DMS79 treated with DMSO at 0.1 percent for 48 hours (cell line): ENCODE measurements around the gene CIPC.

Source experiments
- DNase-seq: peaks from one replicate; lab custom pipeline; 2025; lab: John Stamatoyannopoulos, UW

CIPC gene

DNA sequence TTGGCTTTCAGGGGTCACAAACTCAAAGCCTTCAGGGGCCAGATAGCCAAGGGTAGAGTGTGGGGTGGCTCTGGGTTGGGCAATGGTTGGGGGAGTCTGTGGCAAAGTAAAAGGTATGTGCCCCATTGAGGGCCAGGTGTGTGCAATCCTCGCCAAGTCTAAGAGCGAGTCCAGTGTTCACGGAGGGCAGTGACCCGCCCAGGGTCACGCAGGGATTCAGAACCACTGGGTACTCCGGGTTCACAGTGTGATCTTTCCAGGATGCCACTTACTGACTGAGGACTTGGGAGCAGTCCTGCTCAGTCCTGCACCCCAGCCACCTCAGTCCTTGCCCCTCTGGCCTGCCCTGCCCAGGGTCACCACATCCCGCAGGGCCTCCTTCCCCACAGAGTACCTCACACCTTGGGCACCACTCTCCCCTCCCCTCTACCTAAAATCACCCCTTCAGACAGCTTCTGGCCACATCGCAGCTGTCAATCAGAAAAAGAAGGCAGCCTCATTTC lies 27.8 kb downstream of the CIPC start:
- no peak for DNase-seq

DNA sequence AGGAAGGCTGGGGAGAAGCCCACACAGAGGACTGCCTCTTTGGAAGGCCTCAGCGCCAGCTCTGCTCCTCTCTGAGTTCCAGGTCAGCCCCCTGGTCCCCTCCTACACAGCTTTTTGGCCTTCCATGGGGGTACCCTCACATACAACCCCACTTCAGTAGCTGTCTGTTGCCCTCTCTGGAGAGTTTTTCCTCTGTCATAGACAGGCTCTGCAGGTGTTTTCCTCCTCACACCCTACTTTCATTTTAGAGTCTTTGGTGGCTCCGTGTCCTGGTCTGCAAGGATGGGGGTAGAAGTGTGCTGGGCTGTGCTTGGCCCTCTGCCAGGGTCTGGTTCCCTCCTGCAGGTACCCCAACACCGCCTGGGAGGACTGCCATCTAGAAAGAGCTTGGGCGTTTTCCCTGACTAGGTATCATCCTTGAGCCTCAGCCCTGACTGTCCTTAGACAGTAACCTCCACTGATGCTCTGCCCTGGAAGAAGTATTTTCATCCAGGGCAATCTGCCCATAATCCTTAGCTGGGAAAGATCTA lies 28.5 kb downstream of the CIPC start:
- no peak for DNase-seq

DNA sequence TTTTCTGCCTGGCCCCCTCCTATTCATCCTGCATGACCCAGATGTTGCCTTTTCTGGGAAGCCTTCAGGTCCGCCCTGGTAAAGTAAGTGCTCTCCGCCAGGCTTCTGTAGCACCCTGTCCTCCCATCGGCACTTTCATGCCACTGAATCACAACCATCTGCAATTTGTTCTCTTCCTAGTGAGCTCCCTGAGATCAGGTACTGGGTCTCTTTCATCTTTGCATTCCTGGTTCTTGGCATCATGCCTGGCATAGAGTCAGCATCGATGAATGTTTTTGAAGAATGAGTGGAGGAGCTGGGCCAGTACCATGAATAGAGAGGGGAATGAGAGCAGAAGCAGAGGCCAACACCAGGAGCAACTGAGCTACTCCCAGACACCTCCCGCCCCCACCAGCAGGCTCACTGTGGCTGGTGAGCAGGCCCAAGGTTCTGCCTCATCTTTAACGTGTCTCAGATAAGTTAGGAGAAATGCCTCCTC lies 30.4 kb downstream of the CIPC start:
- DNase-seq, result peak; percentile 99

DNA sequence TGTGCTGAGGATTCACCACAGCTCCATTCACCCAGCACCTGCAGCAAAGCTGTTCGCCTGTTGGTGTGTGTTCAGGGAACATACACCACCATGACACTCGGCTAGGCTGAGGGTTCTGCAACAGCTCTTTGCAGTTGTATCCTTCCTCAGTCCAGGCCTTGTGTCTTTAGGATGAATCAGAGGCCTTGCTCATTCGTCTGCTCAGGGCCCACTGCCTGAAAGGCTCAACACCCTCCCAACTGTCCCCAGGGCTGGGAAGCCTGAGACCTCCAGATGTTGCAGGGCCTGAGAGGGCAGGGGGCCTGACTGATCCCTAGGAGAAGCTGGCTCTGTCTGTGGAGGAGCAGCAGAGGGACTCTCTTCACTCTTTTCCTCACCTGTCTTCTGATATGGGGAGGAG lies 32.3 kb downstream of the CIPC start:
- DNase-seq, result no peak

DNA sequence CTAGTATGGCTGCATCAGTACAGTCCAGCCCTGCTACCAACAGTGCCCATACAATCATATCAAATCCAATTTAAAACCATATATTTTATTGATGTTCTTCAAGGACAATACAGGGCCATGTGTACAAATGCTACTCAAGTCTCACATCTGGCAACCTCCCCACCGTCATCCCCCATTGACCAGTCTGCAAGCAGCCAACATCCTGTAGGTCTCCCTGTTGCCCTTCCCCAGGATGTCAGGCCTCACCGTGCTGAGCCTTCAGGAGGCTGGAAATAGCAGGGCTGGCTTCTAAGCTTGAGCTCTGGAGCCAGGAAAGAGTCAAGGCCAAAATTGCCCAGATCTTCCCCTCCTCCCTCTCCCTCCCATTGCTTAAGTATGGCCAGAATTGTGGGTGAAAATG lies 33.1 kb downstream of the CIPC start:
- no peak for DNase-seq

DNA sequence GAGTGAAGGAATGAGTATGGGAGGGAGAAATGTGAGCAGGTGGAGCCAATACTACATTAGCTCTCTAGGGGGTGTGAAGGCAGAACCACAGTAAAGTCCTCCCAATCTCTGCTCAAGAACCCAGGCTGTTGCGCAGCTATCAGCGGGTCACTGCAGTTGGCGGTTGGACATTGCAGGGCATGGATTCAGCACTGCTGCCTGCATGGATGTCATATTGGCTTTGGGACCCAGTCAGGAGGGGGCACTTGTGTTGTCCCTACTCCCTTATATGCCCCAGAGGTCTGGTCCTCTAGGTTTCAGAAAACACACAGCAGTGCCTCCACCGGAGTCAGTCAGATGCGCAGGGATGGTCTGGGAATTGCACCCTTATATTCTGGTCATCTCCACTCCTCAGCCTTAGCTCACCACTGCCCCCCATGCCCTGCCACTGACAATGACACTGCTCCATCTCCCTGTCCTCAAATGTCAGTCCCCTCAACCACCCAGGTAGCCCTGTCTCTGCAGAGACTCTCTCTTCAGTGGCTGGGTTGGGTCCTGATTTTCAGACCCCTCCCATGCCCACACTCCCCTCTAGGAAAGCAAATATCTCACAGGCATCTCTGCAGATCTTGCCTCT lies 33.9 kb downstream of the CIPC start:
- no peak for DNase-seq

DNA sequence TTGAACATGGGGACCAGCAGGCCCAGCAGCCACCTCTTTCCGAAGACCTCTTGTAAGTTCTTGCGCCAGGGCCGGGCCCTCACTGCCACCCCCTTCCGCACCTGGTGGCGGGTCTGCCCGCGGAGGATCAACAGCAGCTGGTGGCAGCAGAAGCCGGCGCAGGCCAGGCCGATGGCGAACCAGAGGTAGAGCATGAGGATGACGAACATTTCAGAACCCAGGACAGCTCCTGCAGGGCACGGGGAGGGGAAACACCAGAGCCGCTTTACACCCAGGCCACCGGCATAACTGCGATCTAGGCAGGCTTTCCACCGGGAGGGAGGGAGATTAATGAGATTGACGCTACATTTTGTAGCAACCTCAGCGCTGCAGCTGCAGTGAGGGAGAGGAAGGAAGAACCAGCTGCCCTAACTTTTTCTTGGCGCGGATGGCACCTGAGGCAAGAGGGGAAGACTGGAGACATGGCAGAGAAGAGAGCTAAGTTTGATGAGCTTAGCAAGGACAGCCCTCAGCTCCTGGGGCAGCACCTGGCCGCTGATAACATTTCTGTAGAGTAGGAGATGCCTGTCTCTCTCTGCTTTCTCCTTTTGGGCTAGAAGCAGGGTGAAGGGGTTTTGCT lies 35.8 kb downstream of the CIPC start:
- no peak for DNase-seq

DNA sequence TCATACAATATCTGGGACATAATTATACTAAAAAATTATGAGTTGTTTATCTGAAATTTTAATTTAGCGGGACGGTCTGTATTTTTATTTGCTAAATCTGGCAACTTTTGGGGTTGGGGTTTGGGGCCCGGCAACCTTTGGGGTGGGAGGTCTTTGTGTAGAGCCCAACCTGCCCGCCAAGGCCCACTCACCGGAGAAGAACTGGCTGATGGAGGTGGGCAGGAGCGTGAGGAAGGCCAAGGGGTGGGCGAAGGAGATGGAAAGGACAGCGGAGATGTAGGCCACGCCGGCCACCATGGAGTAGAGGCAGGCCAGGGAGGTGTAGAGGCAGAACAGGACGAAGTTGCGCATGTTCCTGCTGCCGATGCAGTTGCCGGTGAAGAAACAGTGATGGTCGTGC lies 41.0 kb downstream of the CIPC start:
- no peak for DNase-seq

DNA sequence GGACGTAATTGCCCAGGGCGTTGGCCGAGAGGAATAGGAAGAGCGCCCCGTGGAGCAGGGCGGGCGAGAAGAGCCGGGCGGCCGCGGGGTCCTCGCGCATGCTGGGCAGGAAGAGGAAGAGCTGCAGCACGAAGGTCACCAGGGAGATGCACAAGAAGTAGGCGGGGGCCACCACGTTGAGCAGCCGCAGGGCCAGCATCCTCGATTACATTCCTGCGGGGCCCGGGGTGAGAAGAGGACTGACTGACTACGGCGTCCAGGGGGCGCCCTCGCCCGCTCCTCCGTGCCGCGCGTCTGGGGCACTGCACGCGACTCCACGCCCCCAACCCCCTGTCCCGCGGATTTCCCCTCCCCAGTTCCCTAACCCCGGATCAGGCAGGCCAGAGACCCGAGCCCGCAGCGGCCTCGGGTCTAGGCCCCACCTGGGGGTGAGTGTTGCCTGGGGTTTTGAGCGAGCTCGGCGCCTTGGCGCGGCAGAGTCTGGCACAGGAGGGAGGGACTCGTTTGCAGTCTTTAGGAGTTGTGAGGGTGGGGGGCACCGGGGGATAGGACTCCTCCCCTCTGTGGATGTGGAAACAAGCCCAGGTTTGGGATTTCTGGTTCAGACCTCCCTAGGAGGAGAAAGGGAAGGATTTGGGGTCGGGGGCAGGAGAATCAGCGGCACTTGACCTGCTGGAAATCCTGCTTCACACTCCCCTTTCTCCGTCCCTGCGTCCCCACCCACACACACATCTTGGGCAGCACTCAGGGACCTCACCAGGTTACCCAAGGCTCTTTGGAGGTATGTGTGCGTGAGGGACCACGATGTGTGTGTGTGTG lies 41.7 kb downstream of the CIPC start:
- DNase-seq, result peak; percentile 80

DNA sequence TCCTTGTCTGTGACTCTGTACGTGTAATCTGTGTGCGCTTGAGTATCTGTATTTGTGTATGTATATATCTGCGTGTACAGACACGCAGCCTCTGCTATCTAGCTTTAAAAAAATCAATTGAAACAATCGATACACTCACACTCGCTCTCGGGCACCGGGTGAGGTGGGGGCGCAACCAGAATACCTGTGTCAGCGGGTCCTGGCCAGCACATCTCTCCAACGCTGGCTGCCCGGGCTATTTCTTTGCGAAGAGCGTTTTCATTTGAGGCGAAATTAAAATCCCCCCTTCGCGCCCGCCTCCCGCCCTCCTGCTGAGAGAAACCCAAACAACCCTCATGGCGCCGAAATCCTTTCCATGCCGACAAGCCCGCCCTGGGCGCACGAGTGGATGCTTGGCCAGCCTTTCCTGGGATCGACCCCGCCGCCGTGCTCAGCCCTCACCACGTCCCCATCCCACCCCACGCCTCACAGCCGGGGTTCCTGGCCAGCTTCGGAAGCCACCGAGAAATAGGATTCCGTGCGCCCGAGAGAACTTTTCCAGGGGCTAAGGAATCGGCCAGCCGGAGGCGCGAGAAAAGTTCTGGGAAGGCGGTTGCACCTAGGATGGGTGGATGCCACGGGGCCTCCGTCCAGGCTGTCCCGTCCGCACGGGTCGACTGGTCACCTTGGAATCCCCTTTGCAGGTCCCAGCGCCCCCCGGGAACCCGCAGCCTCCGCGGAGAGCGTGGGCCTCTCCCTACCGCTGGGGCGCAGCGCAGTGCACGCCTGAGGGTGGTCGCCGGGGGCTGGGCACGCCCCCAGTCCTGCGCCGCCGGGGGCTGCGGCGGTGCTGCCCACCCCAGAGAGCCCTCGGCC lies 42.5 kb downstream of the CIPC start:
- DNase-seq, result peak; percentile 80

DNA sequence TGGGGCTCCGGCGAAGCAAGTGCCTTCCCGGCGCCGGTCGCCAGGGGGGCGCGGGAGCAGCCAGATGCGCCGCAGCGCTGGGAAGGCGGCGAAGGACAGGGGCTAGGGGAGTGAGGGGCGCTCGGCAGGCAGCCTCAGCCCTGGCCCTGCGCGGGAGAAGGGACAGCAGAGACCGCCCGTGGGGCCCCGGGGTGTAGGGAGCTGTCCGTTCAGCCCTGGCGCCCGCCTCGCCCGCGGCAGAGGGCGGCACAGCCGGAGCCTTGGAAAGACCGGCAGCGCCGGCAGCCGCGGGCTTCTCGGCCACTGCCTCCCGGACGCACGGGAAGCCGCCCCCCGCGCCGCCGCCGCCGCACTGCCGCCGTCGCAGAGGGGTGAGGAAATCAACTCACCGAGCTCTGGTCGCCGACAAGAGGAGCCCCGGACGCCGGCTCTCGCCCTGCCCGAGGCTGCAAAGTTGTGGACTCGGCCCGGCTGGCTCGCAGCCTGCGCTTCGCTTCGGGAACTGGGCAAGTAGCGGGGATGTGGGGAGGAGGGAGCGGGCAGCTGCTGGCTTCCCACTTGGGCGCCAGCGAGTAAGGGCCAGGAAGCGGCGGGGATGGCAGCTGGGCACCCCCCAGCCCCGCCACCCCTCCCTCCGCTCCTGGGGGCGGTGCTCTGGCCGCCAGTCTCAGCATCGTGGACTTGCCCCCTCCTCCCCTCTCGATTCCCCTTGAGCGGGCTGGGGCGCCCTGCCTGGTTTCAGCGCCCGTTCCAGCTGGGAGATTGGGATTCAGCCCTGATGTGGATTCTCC lies 43.4 kb downstream of the CIPC start, which contains the start of gene ZDHHC22:
ZDHHC22 (minus strand) TSS at position 578 of the 791 bp plus-strand sequence. CDS start 2,053 bp downstream, outside the sequence.
- peak; percentile 89 for DNase-seq

DNA sequence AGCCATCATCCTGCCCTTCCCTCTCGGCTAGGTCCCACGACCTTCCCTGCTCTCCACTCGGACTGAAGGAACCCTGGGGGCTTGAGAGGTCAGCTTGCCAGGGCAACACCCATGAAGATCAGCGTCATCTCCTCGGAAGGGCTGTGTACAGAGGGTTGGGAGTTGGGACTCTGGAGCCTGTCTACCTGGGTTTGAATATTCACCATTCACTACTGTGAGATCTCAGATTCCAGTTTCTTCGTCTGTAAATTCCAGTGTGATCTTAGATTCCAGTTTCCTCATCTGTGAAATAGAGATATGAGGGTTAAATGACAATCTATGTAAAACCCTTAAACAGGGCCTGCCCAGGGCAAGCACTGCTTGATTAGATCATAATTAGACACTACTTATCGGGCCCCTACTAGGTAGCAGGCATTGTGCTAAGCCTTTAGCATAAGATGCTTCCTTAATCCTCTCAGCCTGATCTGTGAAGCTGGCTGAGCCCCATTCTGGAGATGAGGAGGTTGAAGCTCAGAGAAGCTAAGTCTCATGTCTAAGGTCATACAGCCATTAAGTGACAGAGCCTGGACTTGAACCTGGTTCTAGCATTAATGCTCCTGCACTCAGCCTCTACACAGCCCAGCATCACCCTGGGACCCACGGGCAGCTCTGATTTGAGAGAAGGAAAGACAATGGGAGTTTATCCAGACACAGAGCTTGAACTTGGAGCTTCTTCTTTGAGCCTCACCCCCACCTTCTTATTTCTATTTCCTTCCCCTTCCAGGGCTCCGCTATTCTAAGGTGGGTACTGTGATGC lies 44.1 kb downstream of the CIPC start:
- DNase-seq, result peak; percentile 84

DNA sequence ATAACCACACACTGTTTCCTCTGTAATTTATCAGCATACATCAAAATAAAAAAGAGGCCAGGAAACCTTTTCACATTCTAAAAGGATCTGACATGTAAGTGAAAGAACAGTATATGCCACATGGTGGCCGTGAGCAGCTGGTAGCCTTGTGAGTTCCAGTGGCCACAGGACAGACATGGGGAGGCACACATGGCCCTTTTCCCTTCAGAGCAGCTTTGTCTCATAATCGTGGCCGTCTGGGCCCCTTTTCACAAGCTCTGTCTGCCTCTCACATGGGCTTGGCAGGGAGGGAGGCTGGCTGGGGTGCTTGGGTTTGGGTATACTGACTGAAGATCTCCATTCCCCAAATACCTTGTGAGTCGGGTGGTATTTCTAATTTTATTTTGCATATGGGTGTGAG lies 45.0 kb downstream of the CIPC start:
- DNase-seq, result no peak

DNA sequence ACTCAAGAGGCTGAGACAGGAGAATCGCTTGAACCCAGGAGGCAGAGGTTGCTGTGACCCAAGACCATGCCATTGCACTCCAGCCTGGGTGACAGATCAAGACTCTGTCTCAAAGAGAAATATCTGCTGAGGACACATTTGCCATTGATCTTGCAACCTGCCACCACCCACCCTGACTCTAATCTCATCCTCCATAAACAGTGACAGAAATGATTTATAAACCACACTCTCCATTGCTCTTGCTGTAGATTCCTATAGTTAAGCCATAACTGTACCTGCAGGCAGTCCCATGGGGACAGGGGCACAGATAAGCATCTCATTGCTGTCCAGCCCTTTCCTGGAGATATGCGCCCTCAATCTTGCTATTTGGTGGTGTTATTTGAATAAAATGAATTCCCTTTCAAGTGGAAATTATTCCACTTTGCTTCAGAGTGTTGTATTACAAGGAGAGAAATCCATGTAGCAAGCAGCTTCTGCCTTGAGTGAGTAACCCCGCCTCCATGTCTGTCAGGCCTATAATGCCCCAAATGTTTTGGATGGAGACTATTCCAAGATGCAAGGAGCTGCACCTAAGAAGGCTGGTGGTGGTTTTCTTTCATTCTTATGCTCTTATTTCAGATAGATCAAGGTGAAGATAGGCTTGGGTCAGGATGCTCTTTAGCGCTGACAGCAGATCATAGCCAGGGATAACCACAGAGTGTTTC lies 46.5 kb downstream of the CIPC start:
- peak; percentile 82 for DNase-seq

DNA sequence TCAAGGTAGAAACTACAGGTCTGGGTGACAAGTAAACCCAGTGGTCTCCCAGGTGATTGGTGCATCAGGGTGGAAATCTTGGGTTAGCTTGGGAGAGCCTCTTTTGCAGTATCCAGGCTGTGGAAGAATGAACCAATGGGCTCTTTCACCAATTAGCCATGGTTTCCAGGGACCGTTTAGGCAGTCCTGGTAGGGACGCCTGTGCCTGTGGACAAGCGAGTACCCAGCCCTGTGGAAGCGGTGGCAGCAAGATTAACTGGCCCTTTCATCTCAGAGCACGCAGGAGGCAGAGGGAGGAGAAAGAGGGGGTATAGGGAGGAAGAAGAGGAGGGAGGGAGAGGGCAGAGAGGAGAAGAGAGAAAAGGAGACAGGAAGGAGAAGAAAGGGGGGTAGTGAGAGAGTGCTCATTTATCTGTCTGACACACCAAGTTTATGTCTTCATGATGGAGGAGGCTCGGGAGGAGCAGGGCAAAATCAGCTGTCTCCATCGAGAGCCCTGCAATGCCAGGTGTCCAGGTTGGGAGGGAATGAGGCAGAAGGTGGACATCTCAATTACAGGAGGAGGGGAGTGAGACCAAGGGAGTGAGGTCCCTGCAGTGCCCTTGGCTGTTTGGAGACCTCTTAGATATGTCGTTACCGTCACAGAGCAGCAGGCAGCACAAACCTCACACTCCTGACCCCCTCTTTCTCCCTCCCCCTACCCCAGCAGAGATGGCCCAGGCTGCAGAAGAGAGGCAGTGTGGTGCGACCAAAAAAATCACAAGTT lies 48.1 kb downstream of the CIPC start:
- DNase-seq, result no peak

DNA sequence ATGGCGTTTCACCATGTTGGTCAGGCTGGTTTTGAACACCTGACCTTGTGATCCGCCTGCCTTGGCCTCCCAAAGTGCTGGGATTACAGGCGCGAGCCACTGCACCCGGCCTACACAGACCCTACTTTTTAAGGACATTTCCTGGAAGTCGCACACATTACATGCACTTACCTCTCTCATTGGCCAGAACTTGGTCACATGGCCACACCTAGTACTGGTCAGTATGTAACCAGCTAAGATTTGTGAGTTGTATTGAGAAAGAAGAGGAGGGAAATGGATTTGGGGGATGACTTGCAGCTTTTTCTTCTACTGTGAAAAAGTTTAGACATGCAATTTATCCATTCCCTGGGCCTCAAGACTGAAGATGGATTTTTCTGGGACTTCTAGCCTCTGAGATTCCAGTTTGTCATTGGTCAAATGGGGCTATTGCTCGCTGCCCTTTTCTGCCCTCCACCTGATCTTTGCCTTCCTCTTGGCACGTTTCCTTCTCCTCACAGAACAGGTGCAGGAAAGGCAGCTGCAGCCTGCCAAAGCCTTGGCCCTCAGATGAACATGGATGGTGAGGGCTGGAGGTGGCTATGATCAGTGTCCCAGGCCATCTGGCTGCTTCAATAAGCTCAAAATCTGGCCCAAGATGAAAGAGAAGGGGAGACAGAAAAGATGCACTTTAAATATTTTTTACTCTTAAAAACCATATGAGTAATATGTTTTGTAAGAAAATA lies 50.6 kb downstream of the CIPC start:
- peak; percentile 59 for DNase-seq

DNA sequence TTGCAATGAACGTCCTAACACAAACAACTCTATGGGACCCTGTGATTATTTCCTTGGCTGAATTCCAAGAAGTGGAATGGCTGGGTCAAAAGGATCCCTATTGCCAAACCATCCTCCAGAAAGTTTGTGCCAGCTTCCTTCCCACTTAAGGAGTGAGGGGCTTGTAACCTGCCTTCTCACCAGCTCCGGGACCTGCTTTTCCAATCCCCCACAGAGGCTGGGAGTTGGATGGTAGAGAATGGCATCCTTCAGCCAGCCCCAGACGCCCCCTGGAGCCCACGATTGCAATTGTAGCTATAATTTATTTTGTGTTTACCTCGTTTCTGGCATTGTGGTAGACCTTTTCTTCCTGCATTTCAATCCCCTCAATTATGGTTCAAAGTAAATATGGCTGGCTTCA lies 53.2 kb downstream of the CIPC start:
- DNase-seq, result peak; percentile 75
